Naive thymus-derived CD4-positive, alpha-beta T cell (primary cell): ENCODE measurements around the gene POLRMT. TPM values are rescaled to one million over a fixed set of nuclear protein-coding genes. Genes with fewer than 3 reads are reported as not detected.

Experiments
- ATAC-seq: fragments of 150-1000 bp; cut with Tn5 transposase; 2 replicates; pipeline ENCODE4 v1.10.0; 2021; ENCODE audit warnings: mild to moderate bottlenecking, moderate library complexity
- CTCF ChIA-PET: fragments of 350-600 bp; sonication (Branson Sonifier 250); formaldehyde crosslinking; loops from one replicate; lab custom pipeline; 2021; ENCODE audit warnings: antibody characterized with exemption; lab: Charles Lee
- POLR2A ChIA-PET: fragments of 350-600 bp; sonication (Branson Sonifier 250); formaldehyde crosslinking; loops from one replicate; lab custom pipeline; 2021; ENCODE audit warnings: antibody characterized with exemption, inconsistent platforms; lab: Charles Lee
- DNase-seq, 9 donors: peaks; one replicate each; pipeline versions ENCODE4 v3.0.0 to v3.0.0-alpha.2; 2020 to 2022; ENCODE audit warnings: mixed read lengths in 1 of 9
- H3K27ac ChIP-seq: one replicate; pipeline ENCODE4 v1.7.0; 2013; ENCODE audit warnings: mild to moderate bottlenecking, low read depth, low read length, moderate library complexity
- H3K27me3 ChIP-seq, 2 donors: one replicate each; pipeline ENCODE4 v1.7.0; 2013; ENCODE audit warnings: low read length in 2 of 2, mild to moderate bottlenecking in 2 of 2, moderate library complexity in 2 of 2; ENCODE audit not compliant: control insufficient read depth in 2 of 2, insufficient read depth in 2 of 2
- H3K36me3 ChIP-seq, 3 experiments: 1 replicate in 2 of 3; 2 replicates in 1 of 3; pipeline ENCODE4 v1.7.0; 2013; ENCODE audit warnings: low read length in 3 of 3, mild to moderate bottlenecking in 3 of 3, moderate library complexity in 1 of 3; ENCODE audit not compliant: insufficient read depth in 3 of 3, control insufficient read depth in 2 of 3
- H3K4me1 ChIP-seq, 2 donors: one replicate each; pipeline ENCODE4 v1.7.0; 2013; ENCODE audit warnings: low read length in 2 of 2, mild to moderate bottlenecking in 2 of 2, moderate library complexity in 1 of 2; ENCODE audit not compliant: control insufficient read depth in 2 of 2, insufficient read depth in 2 of 2
- H3K4me3 ChIP-seq: 2 replicates; pipeline ENCODE4 v1.7.0; 2013; ENCODE audit warnings: mild to moderate bottlenecking, low read length
- H3K9me3 ChIP-seq, 3 experiments: 1 replicate in 2 of 3; 2 replicates in 1 of 3; pipeline ENCODE4 v1.7.0; 2013; ENCODE audit warnings: low read length in 3 of 3; ENCODE audit not compliant: control insufficient read depth in 2 of 3
- H3K27ac Mint-ChIP-seq, 9 donors: one replicate each; pipeline ENCODE4 v1.8.0; 2020 to 2022; ENCODE audit warnings: mixed read lengths in 9 of 9, mild to moderate bottlenecking in 8 of 9, moderate library complexity in 5 of 9, inconsistent platforms in 2 of 9
- H3K27me3 Mint-ChIP-seq, 5 donors: one replicate each; pipeline ENCODE4 v1.8.0; 2021 to 2022; ENCODE audit warnings: mixed read lengths in 5 of 5, mild to moderate bottlenecking in 1 of 5
- H3K36me3 Mint-ChIP-seq, 5 donors: one replicate each; pipeline ENCODE4 v1.8.0; 2020 to 2022; ENCODE audit warnings: mixed read lengths in 5 of 5, mild to moderate bottlenecking in 3 of 5, inconsistent platforms in 1 of 5
- H3K4me1 Mint-ChIP-seq, 7 donors: one replicate each; pipeline ENCODE4 v1.8.0; 2020 to 2022; ENCODE audit warnings: mixed read lengths in 7 of 7, mild to moderate bottlenecking in 3 of 7, inconsistent platforms in 1 of 7
- H3K4me3 Mint-ChIP-seq, 10 donors: one replicate each; pipeline ENCODE4 v1.8.0; 2020 to 2022; ENCODE audit warnings: mild to moderate bottlenecking in 10 of 10, mixed read lengths in 10 of 10, moderate library complexity in 6 of 10, inconsistent platforms in 2 of 10
- H3K9me3 Mint-ChIP-seq, 11 donors: one replicate each; pipeline ENCODE4 v1.8.0; 2020 to 2022; ENCODE audit warnings: mixed read lengths in 11 of 11, mild to moderate bottlenecking in 4 of 11, inconsistent platforms in 1 of 11, moderate library complexity in 1 of 11
- intact Hi-C, 2 donors: fragments of 100-400 bp; cut with micrococcal nuclease; formaldehyde crosslinking; loops; one replicate each; pipeline ENCODE4 v1.15.1; 2023
- polyA plus RNA-seq, 2 donors: library from polyadenylated mRNA; unstranded; fragments of 300-500 nt; fragmentation: Illumina TruSeq; gene quantifications; one replicate each; pipeline ENCODE4 v1.2.3, GENCODE V29; 2021
- total RNA-seq, 6 experiments: library from RNA in 5 of 6; stranded (reverse) in 5 of 6; gene quantifications; 1 replicate in 5 of 6; 2 replicates in 1 of 6; pipeline ENCODE4 v1.2.3 and lab custom pipeline; 2021 to 2026

Gene POLRMT
- total and polyA plus RNA-seq, 7 experiments from 2014 or later: 37.4 to 105 (median 67.9) TPM

GRCh38 chr19:610801-611480, 22.4 kb downstream of the POLRMT start:
- no peaks in the 10 kb centered on the region for H3K27me3 Mint-ChIP-seq
- no peaks in the 10 kb centered on the region for H3K9me3 ChIP-seq
- H3K4me3 Mint-ChIP-seq: peak overlapping the region; percentile 83 to 97 (median 94)
- intact Hi-C loops: loop anchor here (1.0 to 5.0 kb wide), 9 partner anchors 22 to 100 kb away; partner anchors contain the start of genes BSG (in 2 of the 2) and POLRMT (in 2 of the 2)
- H3K4me1 Mint-ChIP-seq: peaks cover 0 to 23% (median 17%) of the 10 kb centered on the region in 7 donors
- H3K9me3 Mint-ChIP-seq: no peaks in the 10 kb centered on the region
- DNase-seq (peak in 8 of 9 donors; percentile 55 to 75 (median 62)), ATAC-seq (peak; percentile 72)
- peak overlapping the region; percentile 49 for H3K4me3 ChIP-seq
- POLR2A ChIA-PET: interaction anchor here (0.7 to 1.8 kb wide), 9 partner anchors 11 to 100 kb away, joined by 3 to 7 read pairs (median 4); partner anchors contain the start of genes CDC34 and POLRMT
- no peaks in the 10 kb centered on the region for H3K27me3 ChIP-seq
- CTCF ChIA-PET: interaction anchor here (0.7 kb wide), 1 partner anchor 34 kb away, joined by 3 read pairs; no protein-coding TSS in a partner anchor
- peaks cover 0 to 4% (median 0%) of the 10 kb centered on the region in 3 experiments for H3K36me3 ChIP-seq
- peak overlapping the region; percentile 75 for H3K27ac ChIP-seq
- H3K36me3 Mint-ChIP-seq: peaks cover 0 to 14% (median 4%) of the 10 kb centered on the region in 5 donors
- H3K4me1 ChIP-seq: peaks cover 12% of the 10 kb centered on the region in 2 donors
- peak overlapping the region; percentile 81 to 98 (median 90) for H3K27ac Mint-ChIP-seq

GRCh38 chr19:610071-610800, 23.1 kb downstream of the POLRMT start:
- no peaks in the 10 kb centered on the region for H3K9me3 Mint-ChIP-seq
- CTCF ChIA-PET: interaction anchor here (0.7 kb wide), 1 partner anchor 35 kb away, joined by 3 read pairs; no protein-coding TSS in a partner anchor
- intact Hi-C loops: loop anchor here (1.0 to 5.0 kb wide), 7 partner anchors 22 to 71 kb away; partner anchors contain the start of genes BSG (in 1 of the 2) and POLRMT (in 1 of the 2)
- H3K36me3 Mint-ChIP-seq: peaks cover 0 to 12% (median 0%) of the 10 kb centered on the region in 5 donors
- H3K27me3 Mint-ChIP-seq: no peaks in the 10 kb centered on the region
- DNase-seq (peak in 6 of 9 donors; percentile 29 to 54 (median 35)), ATAC-seq (peak; percentile 65)
- Histone ChIP-seq H3K27ac (peak overlapping the region; percentile 75), H3K4me1 (peaks cover 12% of the 10 kb centered on the region in 2 donors), H3K27me3 (no peaks in the 10 kb centered on the region), H3K9me3 (no peaks in the 10 kb centered on the region), H3K4me3 (peak overlapping the region; percentile 49), H3K36me3 (peaks cover 0 to 4% (median 0%) of the 10 kb centered on the region in 3 experiments)
- POLR2A ChIA-PET: interaction anchor here (0.8 to 1.7 kb wide), 8 partner anchors 22 to 99 kb away, joined by 3 to 7 read pairs (median 4); partner anchors contain the start of genes CDC34 and POLRMT
- H3K4me3 Mint-ChIP-seq: peak overlapping the region; percentile 83 to 97 (median 94)
- H3K4me1 Mint-ChIP-seq: peaks cover 0 to 18% (median 14%) of the 10 kb centered on the region in 7 donors
- peak overlapping the region; percentile 81 to 98 (median 90) for H3K27ac Mint-ChIP-seq

- ATAC-seq: peak; percentile 21
- intact Hi-C loops: no loop called here
- peak overlapping the region in 1 of 10 donors; percentile 95 for H3K4me3 Mint-ChIP-seq
- H3K4me1 ChIP-seq: peaks cover 12% of the 10 kb centered on the region in 2 donors
- no peaks in the 10 kb centered on the region for H3K27me3 ChIP-seq
- POLR2A ChIA-PET: no interaction called here
- H3K36me3 Mint-ChIP-seq: peaks cover 0 to 4% (median 0%) of the 10 kb centered on the region in 5 donors
- peaks cover 0 to 18% (median 14%) of the 10 kb centered on the region in 7 donors for H3K4me1 Mint-ChIP-seq
- H3K9me3 ChIP-seq: no peaks in the 10 kb centered on the region
- CTCF ChIA-PET: no interaction called here
- H3K9me3 Mint-ChIP-seq: peaks cover 0 to 4% (median 0%) of the 10 kb centered on the region in 11 donors
- DNase-seq: no peak
- no peak overlapping the region for H3K4me3 ChIP-seq
- H3K27me3 Mint-ChIP-seq: no peaks in the 10 kb centered on the region
- no peaks in the 10 kb centered on the region for H3K36me3 ChIP-seq
- H3K27ac Mint-ChIP-seq: no peak overlapping the region
- H3K27ac ChIP-seq: no peak overlapping the region
Observed at GRCh38 chr19:609004-609346, 24.4 kb downstream of the POLRMT start.

- Histone ChIP-seq H3K9me3 (no peaks in the 10 kb centered on the region), H3K27me3 (no peaks in the 10 kb centered on the region), H3K27ac (no peak overlapping the region), H3K4me1 (peaks cover 12% of the 10 kb centered on the region in 2 donors), H3K36me3 (no peaks in the 10 kb centered on the region), H3K4me3 (no peak overlapping the region)
- Mint-ChIP-seq H3K9me3 (peaks cover 0 to 4% (median 0%) of the 10 kb centered on the region in 11 donors), H3K4me1 (peaks cover 0 to 18% (median 14%) of the 10 kb centered on the region in 7 donors), H3K27me3 (no peaks in the 10 kb centered on the region), H3K27ac (no peak overlapping the region), H3K4me3 (peak overlapping the region in 2 of 10 donors; percentile 29 to 45), H3K36me3 (peaks cover 0 to 4% (median 0%) of the 10 kb centered on the region in 5 donors)
- ChIA-PET CTCF (no interaction called here), POLR2A (no interaction called here)
- intact Hi-C loops: no loop called here
- no peak for DNase-seq
- ATAC-seq: no peak
Observed at GRCh38 chr19:608155-609003, 25.0 kb downstream of the POLRMT start.

GRCh38 chr19:607301-608154, 25.8 kb downstream of the POLRMT start:
- Histone ChIP-seq H3K27ac (no peak overlapping the region), H3K9me3 (no peaks in the 10 kb centered on the region), H3K27me3 (no peaks in the 10 kb centered on the region), H3K4me1 (peaks cover 12% of the 10 kb centered on the region in 2 donors), H3K36me3 (no peaks in the 10 kb centered on the region), H3K4me3 (no peak overlapping the region)
- Mint-ChIP-seq H3K36me3 (peaks cover 0 to 4% (median 0%) of the 10 kb centered on the region in 5 donors), H3K9me3 (peaks cover 0 to 4% (median 0%) of the 10 kb centered on the region in 11 donors), H3K27ac (no peak overlapping the region), H3K4me3 (no peak overlapping the region), H3K27me3 (no peaks in the 10 kb centered on the region), H3K4me1 (peaks cover 0 to 18% (median 14%) of the 10 kb centered on the region in 7 donors)
- ATAC-seq: no peak
- intact Hi-C loops: no loop called here
- DNase-seq: no peak
- CTCF ChIA-PET: no interaction called here
- POLR2A ChIA-PET: no interaction called here
